ENCODE data around the gene P2RX6.
"Not testable (repeated sequence)": the region's sequence is repeated elsewhere in the genome, so short reads cannot be mapped to it uniquely, and the experiment has no call there.

- TF ChIP-seq CTCF (conservative IDR thresholded peaks at IDR 0.05 in 1 of 2, IDR thresholded peaks at IDR 0.05 in 1 of 2; ENCODE audit: extremely low read depth in 1 of 2, insufficient read depth in 1 of 2, low read depth in 1 of 2, low read length in 2 of 2); EZH2 (IDR thresholded peaks at IDR 0.05; ENCODE audit: borderline replicate concordance, low read length): not testable (repeated sequence)
These were observed 56.8 kb downstream of the P2RX6 start for GRCh38 chr22:21071796-21072195.

Data from mammary epithelial cell (primary cell).